Rectal smooth muscle tissue (tissue), 1 donor: ENCODE data around the gene TOLLIP.

Source experiments
- H3K27ac ChIP-seq: one replicate; pipeline ENCODE4 v1.7.0; 2013; ENCODE audit warnings: low read depth, low read length, inconsistent platforms
- H3K27me3 ChIP-seq: one replicate; pipeline ENCODE4 v1.7.0; 2013; ENCODE audit warnings: low read length; ENCODE audit not compliant: control insufficient read depth, insufficient read depth
- H3K36me3 ChIP-seq: one replicate; pipeline ENCODE4 v1.7.0; 2013; ENCODE audit warnings: low read length; ENCODE audit not compliant: control insufficient read depth, insufficient read depth
- H3K4me1 ChIP-seq: one replicate; pipeline ENCODE4 v1.7.0; 2013; ENCODE audit warnings: low read length; ENCODE audit not compliant: control insufficient read depth, insufficient read depth
- H3K4me3 ChIP-seq: one replicate; pipeline ENCODE4 v1.7.0; 2013; ENCODE audit warnings: low read length
- H3K9ac ChIP-seq: one replicate; pipeline ENCODE4 v1.7.0; 2013; ENCODE audit warnings: low read length

Gene TOLLIP

DNA sequence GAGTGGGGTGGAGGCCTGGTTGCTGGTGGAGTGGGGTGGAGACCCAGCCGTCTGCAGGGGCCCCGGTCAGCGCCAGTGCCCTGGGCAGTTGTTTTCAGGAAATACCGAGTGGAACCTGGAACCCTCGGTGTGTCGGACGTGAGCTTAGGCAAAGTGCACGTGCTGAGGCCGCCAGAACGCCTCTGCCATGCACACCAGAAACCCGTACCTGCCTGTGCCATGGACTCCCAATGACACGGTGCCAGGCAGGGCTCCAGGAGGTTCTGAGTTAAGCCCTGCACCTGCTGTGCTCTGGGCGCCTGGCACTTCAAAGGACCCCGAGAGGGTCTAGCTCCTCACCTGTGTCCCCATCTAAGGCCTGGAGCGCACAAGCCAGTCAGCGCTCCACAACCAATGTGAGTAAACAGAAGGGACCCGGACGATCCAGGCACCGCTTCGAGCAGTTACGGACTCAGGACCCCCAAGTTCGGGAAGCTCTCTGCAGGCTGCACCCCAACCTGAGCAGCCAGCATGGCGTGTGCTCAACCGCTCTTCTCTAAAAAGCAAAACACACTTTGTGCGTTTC, 12.3 kb downstream of the TOLLIP start:
- H3K27ac ChIP-seq = no peak overlapping the region
- H3K4me1 ChIP-seq = peaks cover 16% of the 10 kb centered on the region
- H3K4me3 ChIP-seq = no peak overlapping the region
- H3K36me3 ChIP-seq = peaks cover 12% of the 10 kb centered on the region
- H3K9ac ChIP-seq = no peak overlapping the region
- H3K27me3 ChIP-seq = no peaks in the 10 kb centered on the region

DNA sequence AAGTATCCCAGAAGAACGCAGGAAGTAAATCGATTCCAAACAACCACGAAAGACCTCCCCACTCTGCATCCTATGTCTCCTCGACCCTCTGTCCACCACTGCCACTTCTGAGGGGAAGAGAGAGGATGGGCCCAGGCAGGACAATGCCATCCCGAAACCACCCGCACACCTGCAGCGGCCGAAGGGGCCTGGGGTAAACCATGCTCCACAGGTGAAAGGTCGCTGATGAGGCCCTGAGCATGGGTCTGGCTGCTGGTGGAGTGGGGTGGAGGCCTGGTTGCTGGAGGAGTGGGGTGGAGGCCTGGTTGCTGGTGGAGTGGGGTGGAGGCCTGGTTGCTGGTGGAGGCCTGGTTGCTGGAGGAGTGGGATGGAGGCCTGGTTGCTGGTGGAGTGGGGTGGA, 13.1 kb downstream of the TOLLIP start:
- no peak overlapping the region for H3K27ac ChIP-seq
- no peak overlapping the region for H3K9ac ChIP-seq
- H3K36me3 ChIP-seq = peaks cover 12% of the 10 kb centered on the region
- no peak overlapping the region for H3K4me3 ChIP-seq
- no peaks in the 10 kb centered on the region for H3K27me3 ChIP-seq
- H3K4me1 ChIP-seq = peaks cover 16% of the 10 kb centered on the region

DNA sequence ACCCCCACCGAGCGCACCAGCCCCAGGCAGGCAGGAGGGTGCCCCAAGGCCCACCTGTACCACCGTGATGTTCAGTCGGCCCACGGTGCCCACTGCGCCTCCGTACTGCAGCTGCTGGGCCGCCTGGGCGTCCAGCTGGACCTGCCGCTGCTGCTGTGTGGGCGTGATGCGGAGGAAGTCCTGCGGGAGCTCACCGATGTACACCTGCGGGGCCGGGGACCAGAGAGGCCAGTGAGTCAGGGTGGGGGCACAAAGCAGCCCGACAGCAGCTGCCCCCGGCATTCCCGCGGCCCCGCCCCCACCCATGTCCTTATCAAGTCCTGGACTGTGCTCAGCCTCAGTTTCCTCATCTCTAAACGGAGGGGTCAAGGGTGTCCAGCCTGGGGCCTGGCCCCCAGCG, 13.8 kb downstream of the TOLLIP start:
- H3K36me3 ChIP-seq = peaks cover 12% of the 10 kb centered on the region
- no peaks in the 10 kb centered on the region for H3K27me3 ChIP-seq
- no peak overlapping the region for H3K4me3 ChIP-seq
- peaks cover 16% of the 10 kb centered on the region for H3K4me1 ChIP-seq
- H3K27ac ChIP-seq = no peak overlapping the region
- no peak overlapping the region for H3K9ac ChIP-seq

DNA sequence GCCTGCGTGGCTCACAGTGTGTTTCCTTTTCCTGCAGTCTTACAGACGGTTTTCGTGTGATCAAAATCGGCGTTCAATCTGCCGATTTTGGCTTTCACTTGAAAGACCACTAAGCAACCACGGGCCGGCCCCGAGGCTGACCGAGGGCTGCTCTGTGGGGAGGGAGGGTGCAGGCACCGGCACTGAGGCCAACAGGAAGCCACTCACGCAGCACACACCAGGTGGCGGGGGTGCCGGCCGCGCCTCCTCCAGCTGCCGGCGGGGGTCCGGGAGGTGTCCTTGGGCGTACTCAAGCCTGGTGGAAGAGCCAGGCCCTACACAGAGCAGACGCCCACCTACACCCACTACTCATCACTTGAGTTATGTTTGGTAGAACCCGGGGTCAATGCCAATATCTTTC, 14.3 kb downstream of the TOLLIP start:
- Histone ChIP-seq H3K9ac (no peak overlapping the region), H3K27ac (no peak overlapping the region), H3K4me3 (no peak overlapping the region), H3K36me3 (peaks cover 16% of the 10 kb centered on the region), H3K4me1 (peaks cover 16% of the 10 kb centered on the region), H3K27me3 (no peaks in the 10 kb centered on the region)

DNA sequence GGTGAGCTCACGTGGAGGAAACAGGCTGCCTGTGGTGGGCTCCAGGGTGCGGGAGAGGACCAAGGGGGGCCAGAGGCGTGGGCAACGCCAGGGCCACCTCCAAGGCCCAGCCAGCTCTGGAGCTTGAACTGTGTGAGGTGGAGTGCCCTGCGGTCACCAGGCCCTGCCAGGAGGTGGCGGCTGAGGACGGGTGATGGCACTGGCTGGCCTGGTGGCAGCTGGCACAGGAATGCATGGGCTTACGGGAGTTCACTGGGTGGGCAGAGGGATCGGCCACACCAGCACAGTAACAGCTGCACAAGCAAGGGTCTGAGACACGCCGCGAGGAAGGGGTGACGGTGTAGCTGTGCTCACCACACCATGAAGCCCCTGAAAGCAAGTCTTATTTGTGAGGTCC, 15.8 kb downstream of the TOLLIP start:
- peaks cover 5% of the 10 kb centered on the region for H3K4me1 ChIP-seq
- H3K27ac ChIP-seq = no peak overlapping the region
- H3K9ac ChIP-seq = no peak overlapping the region
- no peak overlapping the region for H3K4me3 ChIP-seq
- H3K27me3 ChIP-seq = no peaks in the 10 kb centered on the region
- peaks cover 28% of the 10 kb centered on the region for H3K36me3 ChIP-seq

DNA sequence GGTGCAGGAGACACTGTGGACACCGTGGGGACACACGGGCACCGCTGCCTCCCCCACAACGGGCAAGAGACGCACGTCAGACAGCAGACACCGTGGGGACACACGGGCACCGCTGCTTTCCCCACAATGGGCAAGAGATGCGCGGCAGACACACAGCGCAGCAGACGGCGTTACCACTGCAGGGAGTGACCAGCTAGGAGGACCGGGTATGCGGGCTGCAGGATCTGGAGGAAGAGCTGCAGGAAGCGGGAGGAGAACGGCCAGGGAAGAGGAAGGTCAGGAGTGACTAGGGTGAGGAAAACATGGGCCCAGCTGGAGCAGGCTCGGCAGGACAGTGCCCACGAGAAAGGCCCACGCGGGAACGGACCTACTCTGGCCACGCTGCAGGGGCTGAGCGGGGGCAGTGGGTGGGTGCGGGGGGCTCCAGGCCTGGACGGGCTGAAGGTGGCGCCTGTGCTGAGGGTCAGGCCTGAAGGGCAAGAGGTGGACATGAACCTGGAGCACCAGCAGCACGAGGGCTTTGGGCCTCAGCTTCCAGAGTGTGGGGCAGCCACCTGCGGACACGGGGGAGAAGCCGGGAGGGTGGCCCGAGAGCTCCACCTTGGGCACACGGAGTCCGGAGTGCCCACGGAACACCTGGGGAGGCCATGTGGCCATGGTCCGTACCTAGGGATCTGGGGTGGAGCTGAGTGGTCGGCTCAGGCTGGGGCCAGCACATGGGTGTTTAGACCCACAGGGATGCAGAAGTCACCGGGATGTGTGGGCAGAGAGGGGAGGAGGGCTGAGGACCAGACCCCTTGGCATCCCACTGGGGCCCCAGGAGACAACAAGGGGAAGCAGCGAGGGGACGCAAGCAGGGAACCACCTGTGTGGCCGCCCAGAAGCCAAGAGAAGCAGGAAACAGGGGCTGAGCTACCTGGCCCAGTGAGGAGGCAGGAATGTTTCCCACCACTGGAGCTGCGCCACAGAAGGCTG, 16.5 kb downstream of the TOLLIP start:
- Histone ChIP-seq H3K4me1 (no peaks in the 10 kb centered on the region), H3K36me3 (peaks cover 27% of the 10 kb centered on the region), H3K4me3 (no peak overlapping the region), H3K27me3 (no peaks in the 10 kb centered on the region), H3K9ac (no peak overlapping the region), H3K27ac (no peak overlapping the region)

DNA sequence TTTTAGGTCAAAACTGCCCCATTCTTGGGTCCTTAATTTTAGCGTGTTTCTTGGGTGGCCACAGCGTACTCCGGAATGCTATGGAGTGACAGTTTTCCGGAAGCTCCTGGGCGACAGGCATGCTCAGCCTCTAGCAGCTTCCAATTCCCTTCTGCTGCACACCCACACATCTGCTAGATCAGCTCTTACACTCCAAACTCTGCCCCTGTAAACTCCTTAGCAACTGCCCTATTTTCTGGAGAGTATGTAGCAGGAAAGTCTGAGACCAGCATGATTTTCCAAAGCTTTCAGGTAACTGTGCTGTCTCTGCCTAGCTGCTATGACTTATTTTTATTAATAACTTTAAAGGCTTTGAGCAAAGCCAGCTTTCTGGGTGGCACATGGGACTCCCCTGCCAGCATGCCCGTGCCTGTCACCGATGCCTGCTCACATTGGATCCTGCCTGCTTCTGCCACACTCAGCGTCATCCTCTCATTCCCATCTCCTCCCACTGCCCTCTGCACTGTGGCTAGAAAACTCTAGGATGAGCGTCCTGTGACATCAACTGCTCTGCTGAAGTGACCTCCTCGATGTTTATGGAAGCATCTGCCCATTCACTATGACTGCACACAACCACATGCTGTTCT, 17.3 kb downstream of the TOLLIP start:
- Histone ChIP-seq H3K9ac (no peak overlapping the region), H3K27ac (no peak overlapping the region), H3K4me3 (no peak overlapping the region), H3K36me3 (peaks cover 27% of the 10 kb centered on the region), H3K4me1 (no peaks in the 10 kb centered on the region), H3K27me3 (no peaks in the 10 kb centered on the region)

DNA sequence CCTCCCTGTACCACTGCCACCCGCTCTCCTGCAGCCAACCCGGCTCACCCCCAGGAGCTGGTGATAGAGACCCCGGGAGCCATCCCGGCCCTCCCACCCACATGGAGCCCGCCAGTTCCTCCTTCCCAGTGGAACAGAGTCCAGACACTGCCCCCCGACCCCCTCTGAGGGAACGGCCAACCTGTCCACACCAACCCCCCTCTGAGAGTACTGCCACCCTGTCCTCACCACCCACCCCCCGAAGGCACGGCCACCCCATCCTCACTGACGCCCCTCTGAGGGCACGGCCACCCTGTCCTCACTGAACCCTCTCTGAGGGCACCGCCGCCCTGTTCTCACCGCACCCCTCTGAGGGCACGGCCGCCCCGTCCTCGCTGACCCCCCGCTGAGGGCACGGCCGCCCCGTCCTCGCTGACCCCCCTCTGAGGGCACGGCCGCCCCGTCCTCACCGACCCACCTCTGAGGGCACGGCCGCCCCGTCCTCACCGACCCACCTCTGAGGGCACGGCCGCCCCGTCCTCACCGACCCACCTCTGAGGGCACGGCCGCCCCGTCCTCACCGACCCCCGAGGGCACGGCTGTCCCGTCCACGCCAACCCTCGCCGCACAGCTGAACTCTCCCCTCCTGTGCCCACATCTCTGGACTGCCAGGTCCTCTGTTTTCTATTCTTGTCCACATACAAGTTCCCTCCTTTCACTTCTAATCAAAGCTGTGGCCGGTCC, 18.0 kb downstream of the TOLLIP start:
- Histone ChIP-seq H3K36me3 (peaks cover 32% of the 10 kb centered on the region), H3K4me3 (no peak overlapping the region), H3K9ac (no peak overlapping the region), H3K27me3 (no peaks in the 10 kb centered on the region), H3K27ac (no peak overlapping the region), H3K4me1 (no peaks in the 10 kb centered on the region)

DNA sequence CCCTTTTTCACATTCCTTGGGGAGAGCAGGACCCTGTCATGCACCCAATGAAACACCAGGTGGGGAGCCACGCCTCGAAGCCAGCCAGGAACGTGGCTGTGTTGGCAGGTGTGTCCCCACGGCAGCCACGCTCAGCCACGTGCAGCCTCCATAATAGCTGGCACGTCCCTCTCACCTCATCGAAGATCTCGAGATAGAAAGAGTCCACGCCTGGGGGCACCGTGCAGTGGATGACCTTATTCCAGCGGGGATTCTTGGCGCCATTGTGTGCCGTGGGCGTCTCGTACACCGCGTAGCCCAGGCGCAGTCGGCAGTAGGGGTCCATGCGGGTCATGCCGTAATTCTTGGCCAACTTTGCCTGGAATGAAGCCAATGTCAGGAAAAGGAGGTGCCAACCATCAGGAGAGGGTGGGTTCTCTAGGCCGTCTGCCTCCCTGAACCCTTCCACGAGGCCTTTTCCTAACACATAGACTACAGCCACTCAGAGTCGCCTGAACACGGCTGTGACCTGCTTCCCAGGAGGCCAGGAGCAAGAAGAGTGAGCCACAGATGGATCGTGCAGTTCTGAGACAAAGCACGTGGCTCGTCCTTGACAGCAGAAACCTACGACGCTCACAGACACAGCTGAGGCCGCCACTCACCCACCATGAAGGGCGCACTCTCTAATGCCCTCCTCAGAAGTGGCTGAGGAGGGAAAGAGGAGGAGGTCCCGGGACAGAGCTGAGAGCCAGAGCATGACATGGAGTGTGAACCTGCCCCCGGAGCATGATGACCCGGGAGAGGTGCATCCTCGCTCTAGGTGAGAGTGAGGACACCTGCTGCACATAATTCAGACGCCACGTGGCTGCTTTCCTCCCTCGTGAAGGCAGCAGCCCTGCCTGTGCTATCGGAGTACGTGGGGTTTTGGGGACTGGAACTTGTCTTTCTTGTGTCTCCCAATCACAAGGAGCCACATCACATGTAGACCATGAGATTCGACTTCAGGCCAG, 19.1 kb downstream of the TOLLIP start:
- no peaks in the 10 kb centered on the region for H3K4me1 ChIP-seq
- H3K36me3 ChIP-seq = peaks cover 41% of the 10 kb centered on the region
- H3K27ac ChIP-seq = no peak overlapping the region
- no peaks in the 10 kb centered on the region for H3K27me3 ChIP-seq
- no peak overlapping the region for H3K4me3 ChIP-seq
- no peak overlapping the region for H3K9ac ChIP-seq

DNA sequence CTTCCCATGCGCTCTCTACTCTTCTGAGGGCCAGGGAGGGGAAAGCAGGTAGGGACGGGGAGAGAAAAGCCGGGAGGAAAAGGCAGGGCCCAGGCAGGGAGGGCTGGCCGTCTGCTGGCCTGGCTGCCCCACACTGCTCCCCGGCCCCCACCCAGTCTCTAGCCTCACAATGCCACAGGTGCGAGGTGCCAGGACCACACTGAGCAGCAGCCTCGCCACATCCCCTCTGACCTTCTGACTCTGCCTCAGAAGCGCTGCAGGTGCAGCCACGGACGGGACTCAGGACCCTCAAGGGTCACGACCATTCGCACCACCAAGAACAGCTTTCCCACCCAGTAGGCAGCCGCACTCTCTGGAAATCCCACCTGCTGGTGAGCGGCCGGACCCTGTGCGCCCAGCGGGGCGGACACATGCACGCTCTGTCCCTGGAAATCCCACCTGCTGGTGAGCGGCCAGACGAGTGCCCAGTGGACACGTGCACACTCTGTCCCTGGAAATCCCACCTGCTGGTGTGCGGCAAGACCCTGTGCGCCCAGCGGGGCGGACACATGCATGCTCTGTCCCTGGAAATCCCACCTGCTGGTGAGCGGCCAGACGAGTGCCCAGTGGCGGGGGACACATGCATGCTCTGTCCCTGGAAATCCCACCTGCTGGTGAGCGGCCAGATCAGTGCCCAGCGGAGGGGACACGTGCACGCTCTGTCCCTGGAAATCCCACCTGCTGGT, 20.1 kb downstream of the TOLLIP start:
- no peak overlapping the region for H3K9ac ChIP-seq
- H3K27me3 ChIP-seq = no peaks in the 10 kb centered on the region
- H3K27ac ChIP-seq = no peak overlapping the region
- no peak overlapping the region for H3K4me3 ChIP-seq
- no peaks in the 10 kb centered on the region for H3K4me1 ChIP-seq
- H3K36me3 ChIP-seq = peaks cover 49% of the 10 kb centered on the region
